ENCODE results near the gene LEPROT.

The LEPROT gene

DNA sequence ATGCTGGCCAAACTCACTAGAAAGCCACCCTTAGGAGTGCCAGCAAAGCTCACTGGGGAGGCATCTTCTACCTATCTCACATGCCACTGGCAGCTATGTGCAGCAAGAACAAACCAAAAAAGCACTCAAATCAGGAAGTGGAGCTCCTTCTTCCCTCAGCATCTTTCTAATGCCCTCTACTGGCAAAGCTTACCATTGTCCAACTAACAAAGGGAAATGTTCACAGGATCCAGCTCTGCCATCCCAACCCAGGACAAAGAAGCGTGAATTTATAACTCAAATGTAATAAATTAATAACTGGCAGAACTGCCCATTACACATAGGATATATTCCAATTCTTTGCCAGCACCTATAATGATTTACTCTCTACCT is 38.9 kb downstream of the LEPROT start:
- TF ChIP-seq, protein P1, sequence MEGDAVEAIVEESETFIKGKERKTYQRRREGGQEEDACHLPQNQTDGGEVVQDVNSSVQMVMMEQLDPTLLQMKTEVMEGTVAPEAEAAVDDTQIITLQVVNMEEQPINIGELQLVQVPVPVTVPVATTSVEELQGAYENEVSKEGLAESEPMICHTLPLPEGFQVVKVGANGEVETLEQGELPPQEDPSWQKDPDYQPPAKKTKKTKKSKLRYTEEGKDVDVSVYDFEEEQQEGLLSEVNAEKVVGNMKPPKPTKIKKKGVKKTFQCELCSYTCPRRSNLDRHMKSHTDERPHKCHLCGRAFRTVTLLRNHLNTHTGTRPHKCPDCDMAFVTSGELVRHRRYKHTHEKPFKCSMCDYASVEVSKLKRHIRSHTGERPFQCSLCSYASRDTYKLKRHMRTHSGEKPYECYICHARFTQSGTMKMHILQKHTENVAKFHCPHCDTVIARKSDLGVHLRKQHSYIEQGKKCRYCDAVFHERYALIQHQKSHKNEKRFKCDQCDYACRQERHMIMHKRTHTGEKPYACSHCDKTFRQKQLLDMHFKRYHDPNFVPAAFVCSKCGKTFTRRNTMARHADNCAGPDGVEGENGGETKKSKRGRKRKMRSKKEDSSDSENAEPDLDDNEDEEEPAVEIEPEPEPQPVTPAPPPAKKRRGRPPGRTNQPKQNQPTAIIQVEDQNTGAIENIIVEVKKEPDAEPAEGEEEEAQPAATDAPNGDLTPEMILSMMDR (IDR thresholded peaks at IDR 0.05), result peak; percentile 58

DNA sequence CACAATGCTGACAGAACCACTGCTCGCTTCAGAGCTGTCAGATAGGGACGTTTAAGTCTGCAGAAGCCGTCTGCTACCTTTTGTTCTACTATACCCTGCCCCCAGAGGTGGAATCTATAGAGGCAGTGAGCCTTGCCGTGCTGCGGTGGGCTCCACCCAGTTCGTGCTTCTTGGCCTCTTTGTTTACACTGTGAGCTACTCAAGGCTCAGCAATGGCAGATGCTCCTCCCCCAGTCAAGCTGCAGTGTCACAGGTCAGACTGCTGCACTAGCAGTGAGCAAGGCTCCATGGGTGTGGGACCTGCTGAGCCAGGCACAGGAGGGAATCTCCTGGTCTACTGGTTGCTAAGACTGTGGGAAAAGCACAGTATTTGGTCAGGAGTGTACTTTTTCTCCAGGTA is 47.1 kb downstream of the LEPROT start:
- TF ChIP-seq, protein P1 (IDR thresholded peaks at IDR 0.05), result no peak

DNA sequence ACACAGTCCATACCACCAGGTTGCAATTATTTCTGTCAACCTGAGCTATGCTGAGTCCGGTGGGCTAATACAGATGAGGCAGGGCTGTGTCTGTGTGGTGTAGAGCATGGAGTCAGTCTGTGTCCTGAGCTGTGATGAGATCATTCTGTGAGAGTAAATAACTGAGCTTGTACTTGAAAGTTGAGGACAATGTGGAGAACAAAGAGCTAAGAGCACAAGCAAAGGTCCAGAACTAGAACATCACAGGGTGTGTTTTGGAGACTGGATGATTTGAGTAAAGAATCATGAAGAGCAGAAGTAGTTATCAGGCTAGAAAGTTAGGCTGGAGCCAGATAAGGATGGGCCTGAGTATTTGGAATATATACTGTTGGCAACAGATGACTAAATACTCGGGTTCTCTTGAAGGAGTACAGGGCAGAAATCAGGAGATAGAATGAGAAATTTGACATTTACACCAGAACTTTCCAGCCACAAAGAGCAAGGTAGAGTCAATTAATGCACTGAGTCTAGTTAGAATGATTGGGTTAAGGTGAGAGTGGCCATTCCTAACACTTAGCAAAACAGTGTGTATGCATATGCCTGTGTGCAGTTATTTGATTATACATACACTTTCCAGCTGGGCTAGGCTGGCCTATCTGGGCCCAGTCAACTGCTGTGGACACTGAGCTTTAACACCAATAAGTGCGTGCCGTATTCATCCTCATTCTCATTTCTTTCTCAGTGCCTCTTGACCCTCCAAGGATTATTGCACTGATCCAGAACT is 48.8 kb downstream of the LEPROT start:
- TF ChIP-seq, protein P1 (IDR thresholded peaks at IDR 0.05), result no peak

DNA sequence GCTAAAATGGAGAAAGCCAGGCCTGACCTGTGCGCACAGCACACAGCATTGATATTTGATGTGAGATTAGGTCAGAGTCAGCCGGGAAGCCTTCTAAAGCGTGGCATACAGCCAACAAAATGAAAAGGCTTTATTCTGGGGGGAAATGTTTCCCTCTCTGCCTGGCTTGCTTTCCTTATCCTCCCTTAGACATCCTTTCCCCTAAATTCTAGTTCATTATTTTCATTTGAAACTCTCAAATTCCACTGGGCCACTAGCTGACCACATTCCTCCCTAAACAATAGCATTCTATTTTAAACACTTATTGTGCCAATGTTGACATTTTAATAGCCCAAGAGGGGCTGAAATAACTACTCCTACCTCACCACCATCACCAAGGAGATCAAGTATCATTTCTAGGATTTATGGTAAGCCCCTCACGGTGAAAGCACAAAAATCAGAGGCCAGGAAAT is 49.4 kb downstream of the LEPROT start:
- TF ChIP-seq, protein P1 (IDR thresholded peaks at IDR 0.05), result no peak

DNA sequence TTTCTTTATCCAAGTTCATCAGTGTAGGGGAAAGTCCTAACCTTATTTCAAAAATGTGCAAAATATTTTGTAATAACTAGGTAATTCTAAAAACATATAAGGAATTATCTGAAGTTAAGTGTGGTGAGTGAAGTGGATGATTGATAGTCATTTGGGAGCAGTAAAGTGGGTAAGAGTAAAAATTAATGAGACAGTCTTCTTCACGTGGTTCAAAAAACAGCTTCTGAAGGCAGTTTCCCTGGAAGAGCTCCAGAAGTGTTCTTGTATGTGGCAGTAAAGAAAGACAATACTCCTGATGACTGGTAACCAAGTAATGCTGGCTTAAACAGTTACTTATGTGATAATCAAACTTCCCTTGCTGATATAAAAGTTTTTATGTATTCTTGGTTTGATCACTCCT is 50.3 kb downstream of the LEPROT start:
- TF ChIP-seq, protein P1 (IDR thresholded peaks at IDR 0.05), result no peak

DNA sequence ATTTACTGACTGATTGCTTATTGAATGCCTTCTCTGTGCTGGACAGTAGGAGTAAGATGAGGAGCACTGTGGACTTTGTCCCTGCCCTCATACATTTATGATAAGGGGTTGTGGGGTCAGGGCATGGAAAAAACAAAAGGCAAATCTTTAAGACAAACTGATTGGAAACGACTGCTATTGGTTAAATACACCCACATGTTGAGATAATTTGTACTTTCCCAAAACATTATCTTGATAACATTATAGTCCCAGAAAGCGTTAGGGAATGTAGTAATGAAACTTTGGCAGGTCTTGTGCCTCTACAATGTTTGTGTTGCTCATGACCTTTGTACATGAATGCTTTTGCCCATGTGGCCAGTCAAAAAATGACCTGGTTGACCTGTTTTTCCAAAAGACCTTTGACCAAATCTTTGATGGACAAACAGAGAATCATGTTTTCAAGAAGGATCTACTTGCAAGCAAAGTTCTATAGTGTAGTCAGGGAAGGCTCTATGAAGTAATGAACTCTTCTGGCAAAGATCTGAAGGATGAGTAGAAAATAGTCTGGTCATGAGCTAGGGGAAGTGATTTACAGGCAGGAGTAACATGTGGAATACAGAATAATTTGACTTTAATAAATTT is 50.9 kb downstream of the LEPROT start:
- TF ChIP-seq, protein P1 (IDR thresholded peaks at IDR 0.05), result no peak

DNA sequence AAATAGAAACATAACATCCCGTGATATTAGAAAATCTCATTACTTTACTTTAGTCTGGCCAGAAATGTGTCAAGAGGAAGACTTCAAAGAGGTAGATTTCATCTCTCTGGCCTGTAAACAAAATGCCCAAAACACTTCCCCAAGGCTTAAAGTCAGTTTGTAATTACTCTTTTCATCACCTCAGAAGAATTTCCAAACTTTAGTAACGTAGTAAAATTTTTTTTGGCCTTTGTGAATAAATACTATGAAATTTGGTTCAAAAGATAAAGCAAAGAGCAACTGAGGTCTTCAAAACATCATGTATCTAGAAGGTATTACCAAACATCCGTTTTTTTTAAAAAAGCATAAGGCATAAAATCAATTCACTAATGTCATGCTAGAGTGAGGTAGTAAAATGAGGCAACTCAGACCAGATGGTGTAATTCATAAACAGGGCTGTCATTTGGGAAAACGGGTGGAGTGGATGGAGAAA is 51.4 kb downstream of the LEPROT start:
- TF ChIP-seq, protein P1 (IDR thresholded peaks at IDR 0.05), result no peak

Data from LNCAP (cell line).